ENCODE data around the gene AGBL5.

The AGBL5 gene

DNA sequence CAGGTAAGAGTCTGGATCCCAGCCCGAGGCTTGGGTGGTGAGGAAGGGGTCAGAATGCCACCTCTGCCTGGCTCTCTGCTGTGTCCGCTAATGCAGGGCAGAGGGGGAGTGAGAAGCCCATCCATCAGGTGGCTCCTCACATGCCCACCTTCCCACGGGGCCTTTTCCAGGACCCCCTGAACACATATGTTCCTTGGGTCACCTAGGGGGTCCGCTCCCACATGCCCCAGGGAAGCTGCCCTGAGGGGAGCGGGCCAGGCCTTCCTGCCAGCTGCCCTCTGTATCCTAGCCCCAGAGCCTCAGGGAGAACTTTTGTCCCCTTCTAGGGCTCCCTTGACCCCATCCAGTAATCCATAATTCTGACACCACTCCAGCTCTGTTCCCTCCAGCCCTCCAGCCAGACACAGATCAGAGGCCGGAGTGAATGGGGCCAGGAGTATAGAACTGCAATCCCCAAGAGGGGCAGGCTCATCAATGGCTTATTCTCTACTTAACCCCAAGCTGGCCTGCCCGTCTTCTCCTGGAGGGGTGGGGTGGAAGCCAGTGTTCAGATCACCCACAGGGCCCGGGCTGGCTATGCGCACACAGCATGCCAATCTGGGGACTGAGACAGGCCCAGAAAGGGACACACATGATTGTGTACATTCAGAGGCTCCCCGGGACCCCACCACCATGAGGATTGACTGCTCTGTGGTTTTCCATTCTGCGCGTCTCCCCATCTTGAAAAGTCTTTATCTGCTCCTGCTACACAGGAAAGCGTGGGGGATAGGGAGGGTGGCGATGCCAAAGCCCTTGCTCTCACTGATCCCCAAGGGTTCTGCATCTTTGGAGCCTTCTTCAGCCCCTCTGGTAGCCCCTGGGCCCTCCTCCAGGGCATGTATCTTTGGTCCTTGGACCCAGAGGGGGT, 28.0 kb downstream of the AGBL5 start:
- no peak for DNase-seq

DNA sequence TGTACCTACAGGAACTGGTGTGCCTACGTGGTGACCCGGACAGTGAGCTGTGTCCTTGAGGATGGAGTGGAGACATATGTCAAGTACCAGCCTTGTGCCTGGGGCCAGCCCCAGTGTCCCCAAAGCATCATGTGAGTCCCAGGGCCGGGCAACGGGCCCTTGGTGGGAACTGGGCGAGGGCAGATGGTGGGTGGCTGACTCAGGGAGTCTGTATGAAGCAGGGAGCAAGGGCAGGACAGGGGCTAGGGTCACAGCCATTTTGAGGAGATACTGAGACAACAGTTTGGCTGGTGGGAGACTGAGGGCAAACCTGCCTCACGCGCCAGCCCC, 28.6 kb downstream of the AGBL5 start:
- no peak for DNase-seq

GRCh38 chr2:27080603-27080936, 29.1 kb downstream of the AGBL5 start:
- DNase-seq: no peak

GRCh38 chr2:27081984-27082772, 30.7 kb downstream of the AGBL5 start:
- no peak for DNase-seq

DNA sequence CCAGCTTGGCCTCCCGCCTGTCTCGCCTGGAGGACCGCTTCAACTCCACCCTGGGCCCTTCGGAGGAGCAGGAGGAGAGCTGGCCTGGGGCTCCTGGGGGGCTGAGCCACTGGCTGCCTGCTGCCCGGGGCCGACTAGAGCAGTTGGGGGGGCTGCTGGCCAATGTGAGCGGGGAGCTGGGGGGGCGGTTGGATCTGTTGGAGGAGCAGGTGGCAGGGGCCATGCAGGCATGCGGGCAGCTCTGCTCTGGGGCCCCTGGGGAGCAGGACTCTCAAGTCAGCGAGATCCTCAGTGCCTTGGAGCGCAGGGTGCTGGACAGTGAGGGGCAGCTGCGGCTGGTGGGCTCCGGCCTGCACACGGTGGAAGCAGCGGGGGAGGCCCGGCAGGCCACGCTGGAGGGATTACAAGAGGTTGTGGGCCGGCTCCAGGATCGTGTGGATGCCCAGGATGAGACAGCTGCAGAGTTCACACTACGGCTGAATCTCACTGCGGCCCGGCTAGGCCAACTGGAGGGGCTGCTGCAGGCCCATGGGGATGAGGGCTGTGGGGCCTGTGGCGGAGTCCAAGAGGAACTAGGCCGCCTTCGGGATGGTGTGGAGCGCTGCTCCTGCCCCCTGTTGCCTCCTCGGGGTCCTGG, 31.4 kb downstream of the AGBL5 start:
- DNase-seq: no peak

GRCh38 chr2:27083410-27084296, 32.2 kb downstream of the AGBL5 start:
- no peak for DNase-seq

GRCh38 chr2:27084297-27085061, 33.0 kb downstream of the AGBL5 start:
- no peak for DNase-seq

GRCh38 chr2:27085062-27085672, 33.7 kb downstream of the AGBL5 start:
- DNase-seq: no peak

DNA sequence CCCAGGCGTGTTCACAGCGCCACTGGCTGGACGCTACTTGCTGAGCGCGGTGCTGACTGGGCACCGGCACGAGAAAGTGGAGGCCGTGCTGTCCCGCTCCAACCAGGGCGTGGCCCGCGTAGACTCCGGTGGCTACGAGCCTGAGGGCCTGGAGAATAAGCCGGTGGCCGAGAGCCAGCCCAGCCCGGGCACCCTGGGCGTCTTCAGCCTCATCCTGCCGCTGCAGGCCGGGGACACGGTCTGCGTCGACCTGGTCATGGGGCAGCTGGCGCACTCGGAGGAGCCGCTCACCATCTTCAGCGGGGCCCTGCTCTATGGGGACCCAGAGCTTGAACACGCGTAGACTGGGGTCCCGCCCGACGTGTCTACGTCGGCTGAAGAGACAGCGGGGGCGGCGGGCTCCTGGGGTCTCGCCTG, 34.2 kb downstream of the AGBL5 start:
- DNase-seq: peak; percentile 29

- DNase-seq: peak; percentile 98
These were observed 34.7 kb downstream of the AGBL5 start for GRCh38 chr2:27086090-27086723.

DNA sequence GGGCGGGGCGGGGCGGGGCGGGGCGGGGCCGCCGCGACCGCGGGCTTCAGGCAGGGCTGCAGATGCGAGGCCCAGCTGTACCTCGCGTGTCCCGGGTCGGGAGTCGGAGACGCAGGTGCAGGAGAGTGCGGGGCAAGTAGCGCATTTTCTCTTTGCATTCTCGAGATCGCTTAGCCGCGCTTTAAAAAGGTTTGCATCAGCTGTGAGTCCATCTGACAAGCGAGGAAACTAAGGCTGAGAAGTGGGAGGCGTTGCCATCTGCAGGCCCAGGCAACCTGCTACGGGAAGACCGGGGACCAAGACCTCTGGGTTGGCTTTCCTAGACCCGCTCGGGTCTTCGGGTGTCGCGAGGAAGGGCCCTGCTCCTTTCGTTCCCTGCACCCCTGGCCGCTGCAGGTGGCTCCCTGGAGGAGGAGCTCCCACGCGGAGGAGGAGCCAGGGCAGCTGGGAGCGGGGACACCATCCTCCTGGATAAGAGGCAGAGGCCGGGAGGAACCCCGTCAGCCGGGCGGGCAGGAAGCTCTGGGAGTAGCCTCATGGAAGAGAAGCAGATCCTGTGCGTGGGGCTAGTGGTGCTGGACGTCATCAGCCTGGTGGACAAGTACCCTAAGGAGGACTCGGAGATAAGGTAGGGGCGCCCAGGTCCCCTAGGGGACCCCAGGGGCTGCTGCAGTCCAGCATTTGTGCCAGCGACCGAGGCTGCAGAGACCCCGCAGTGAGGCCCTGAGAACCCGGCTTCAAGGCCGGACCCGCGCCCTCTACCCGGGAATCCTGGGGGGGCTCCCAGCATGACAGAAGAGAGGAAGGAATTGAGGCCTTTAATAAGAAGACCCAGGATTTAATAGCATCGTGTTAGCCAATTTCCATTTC, 35.5 kb downstream of the AGBL5 start, which contains the start of gene KHK:
Gene KHK, plus strand, starts transcription at position 49 of the 870 bp plus-strand sequence. Its CDS starts 488 bp downstream, at position 537.
- DNase-seq: no peak

DNA sequence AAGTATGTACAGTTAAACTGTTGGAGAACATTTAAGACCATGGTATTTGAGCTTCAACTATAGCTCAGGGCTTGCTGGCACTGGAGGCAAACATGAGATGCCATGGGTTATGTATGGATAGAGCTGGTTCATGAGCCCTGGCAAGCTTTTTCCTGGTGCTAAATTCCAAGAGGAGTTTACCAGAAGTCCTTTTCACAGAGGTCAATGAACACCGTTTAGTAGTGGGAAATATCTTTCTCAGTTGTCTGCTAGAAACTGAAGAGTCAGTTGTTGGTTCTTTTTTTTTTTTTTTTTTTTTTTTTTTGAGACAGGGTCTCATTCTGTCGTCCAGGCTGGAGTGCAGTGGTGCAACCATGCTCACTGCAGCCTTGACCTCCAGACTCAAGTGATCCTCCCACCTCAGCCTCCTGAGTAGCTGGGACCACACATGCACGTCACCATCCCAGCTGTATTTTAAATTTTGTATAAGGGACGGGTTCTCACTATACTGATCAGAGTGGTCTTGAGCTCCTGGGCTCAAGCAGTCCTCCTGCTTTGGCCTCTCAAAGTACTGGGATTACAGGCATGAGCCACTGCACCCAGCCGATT, 36.4 kb downstream of the AGBL5 start:
- no peak for DNase-seq

- DNase-seq: no peak
These were observed 37.2 kb downstream of the AGBL5 start for GRCh38 chr2:27088634-27089033.

DNA sequence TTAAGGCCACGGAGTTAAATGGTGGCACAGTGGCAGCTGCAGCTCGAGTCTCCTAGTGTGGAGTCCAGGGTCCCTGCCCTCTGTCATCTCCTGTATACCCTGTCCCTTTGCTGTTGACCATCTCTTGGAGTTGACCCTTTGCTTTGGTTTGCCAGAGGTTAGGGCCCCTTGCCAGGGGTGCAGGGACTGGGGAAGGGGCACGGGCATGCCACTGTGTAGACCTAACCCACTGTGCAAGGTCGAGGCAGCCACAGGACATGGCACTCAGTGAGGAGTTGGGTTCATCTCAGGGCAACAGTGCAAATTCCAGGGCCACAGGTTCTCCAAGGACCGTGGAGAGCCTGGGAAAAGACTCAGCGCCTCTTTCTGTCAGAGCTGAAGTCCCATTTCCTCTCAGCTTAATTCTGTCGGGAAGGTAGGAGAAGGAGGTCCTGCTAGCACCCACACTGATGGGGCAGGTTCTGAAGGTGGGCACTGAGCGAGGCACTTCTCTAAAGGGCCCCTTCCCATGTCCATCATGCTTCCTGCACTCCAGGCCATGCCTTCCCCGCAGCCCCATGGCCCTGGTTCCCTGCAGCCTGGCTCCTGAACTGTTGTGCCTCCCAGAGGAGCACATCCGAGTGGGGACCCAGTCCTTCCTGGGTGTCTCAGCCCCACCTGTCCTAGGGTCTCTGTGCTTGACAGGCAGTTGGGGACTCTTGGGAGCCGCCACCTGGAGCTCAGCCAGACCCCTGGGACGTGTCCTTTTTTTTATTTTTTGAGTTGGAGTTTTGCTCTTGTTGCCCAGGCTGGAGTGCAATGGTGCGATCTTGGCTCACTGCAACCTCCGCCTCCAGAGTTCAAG, 37.9 kb downstream of the AGBL5 start:
- no peak for DNase-seq

DNA sequence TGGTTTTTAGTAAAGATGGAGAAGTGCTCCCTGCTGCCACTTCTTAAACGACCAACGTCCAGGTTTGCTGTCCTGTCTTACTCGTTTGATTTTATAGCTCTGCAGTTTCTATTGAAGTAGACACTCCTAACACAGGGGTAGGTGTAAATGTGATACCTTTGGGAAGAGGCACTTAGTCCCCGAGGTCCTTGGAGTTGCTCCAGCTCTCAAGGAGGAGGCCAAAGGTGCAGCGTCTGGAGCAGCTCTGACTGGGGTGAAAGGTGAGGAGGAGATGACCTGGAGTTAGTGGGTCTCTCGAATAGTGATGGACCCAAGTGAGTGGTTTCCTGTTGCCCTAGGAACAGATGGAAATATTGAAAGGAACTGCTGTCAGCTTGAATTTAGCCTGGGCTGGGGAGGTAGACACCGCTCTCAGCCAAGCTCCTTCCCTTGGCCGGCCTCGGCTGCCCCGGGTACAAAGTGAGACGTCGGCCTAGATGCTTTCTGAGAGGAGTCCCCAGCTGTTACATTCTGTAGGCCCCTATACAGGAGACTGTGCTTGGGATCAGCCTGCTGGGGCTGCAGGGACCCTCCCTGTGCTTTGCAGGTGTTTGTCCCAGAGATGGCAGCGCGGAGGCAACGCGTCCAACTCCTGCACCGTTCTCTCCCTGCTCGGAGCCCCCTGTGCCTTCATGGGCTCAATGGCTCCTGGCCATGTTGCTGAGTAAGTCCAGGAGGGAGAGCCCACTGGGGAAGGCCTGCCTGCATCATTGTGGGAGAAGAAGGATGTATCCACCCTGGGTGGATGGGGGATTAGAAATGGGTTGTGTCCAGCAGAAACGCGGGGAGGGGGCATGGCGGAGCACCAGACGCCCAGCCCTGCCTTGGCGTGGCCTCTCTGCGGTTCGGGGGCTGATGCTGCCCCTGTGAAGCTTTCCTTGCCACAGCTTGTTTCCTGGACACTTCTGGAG, 40.6 kb downstream of the AGBL5 start:
- no peak for DNase-seq

GRCh38 chr2:27092696-27093429, 41.4 kb downstream of the AGBL5 start:
- DNase-seq: no peak
